Measurements from ENCODE around the gene DERL3.

GRCh38 chr22:23827351-23827995 lies 11.3 kb downstream of the DERL3 start:
- no peak for TF ChIP-seq CTCF (IDR thresholded peaks at IDR 0.05)
- no peak for TF ChIP-seq POLR2A (IDR thresholded peaks at IDR 0.05; ENCODE audit: low read depth)
- TF ChIP-seq EP300 (IDR thresholded peaks at IDR 0.05), result no peak
- no peak for TF ChIP-seq POLR2AphosphoS5 (IDR thresholded peaks at IDR 0.05)
